Endothelial cell (in vitro differentiated cells): Measurements from ENCODE around the gene ATRNL1. TPM values are rescaled to one million over a fixed set of nuclear protein-coding genes. Genes with fewer than 3 reads are reported as not detected.
A peak's percentile ranks its signal among the peaks of the same experiment; 100 is the strongest.
"Not testable (repeated sequence)": the region's sequence is repeated elsewhere in the genome, so short reads cannot be mapped to it uniquely, and the experiment has no call there.

Experiments used
- DNase-seq: peaks from one replicate; pipeline ENCODE4 v3.0.0; 2021; ENCODE audit warnings: low spot score
- H3K27ac Mint-ChIP-seq: one replicate; pipeline ENCODE4 v1.8.0; 2021; ENCODE audit warnings: mixed read lengths, inconsistent platforms; ENCODE audit not compliant: unreplicated experiment
- H3K27me3 Mint-ChIP-seq: one replicate; pipeline ENCODE4 v1.8.0; 2021; ENCODE audit warnings: mild to moderate bottlenecking, moderate library complexity, mixed read lengths, inconsistent platforms; ENCODE audit not compliant: unreplicated experiment
- H3K36me3 Mint-ChIP-seq: one replicate; pipeline ENCODE4 v1.8.0; 2021; ENCODE audit warnings: mild to moderate bottlenecking, low read depth, mixed read lengths, inconsistent platforms; ENCODE audit not compliant: unreplicated experiment
- H3K4me1 Mint-ChIP-seq: one replicate; pipeline ENCODE4 v1.8.0; 2021; ENCODE audit warnings: mild to moderate bottlenecking, mixed read lengths, inconsistent platforms; ENCODE audit not compliant: unreplicated experiment
- H3K4me3 Mint-ChIP-seq: one replicate; pipeline ENCODE4 v1.8.0; 2021; ENCODE audit warnings: mild to moderate bottlenecking, mixed read lengths, inconsistent platforms; ENCODE audit not compliant: unreplicated experiment
- H3K9me3 Mint-ChIP-seq: one replicate; pipeline ENCODE4 v1.8.0; 2021; ENCODE audit warnings: mixed read lengths, inconsistent platforms; ENCODE audit not compliant: unreplicated experiment
- CTCF ChIP-seq: fragments of 200-600 bp; sonication (generic); IDR thresholded peaks from one replicate; pipeline ENCODE4 v1.5.0; 2021; ENCODE audit warnings: antibody characterized with exemption; ENCODE audit not compliant: unreplicated experiment
- total RNA-seq: library from RNA; stranded (reverse); fragmentation: NEBNext Ultra II Directional; extraction: Animal tissue kit (Norgen Biotek cat#: 25700); gene quantifications from one replicate; pipeline ENCODE4 v1.2.1, GENCODE V29; 2021; ENCODE audit not compliant: unreplicated experiment

ATRNL1 gene
- total RNA-seq, 1 donor from 2014 or later: 32.5 TPM

- Mint-ChIP-seq H3K27ac (peak overlapping the region; percentile 48), H3K9me3 (no peaks in the 10 kb centered on the region), H3K4me1 (peaks cover 20% of the 10 kb centered on the region), H3K4me3 (peak overlapping the region; percentile 93), H3K27me3 (peaks cover 13% of the 10 kb centered on the region), H3K36me3 (peaks cover 8% of the 10 kb centered on the region)
- no peak for TF ChIP-seq CTCF
- DNase-seq: no peak
These were observed 1.4 kb downstream of the ATRNL1 start for GRCh38 chr10:115094416-115095140.

GRCh38 chr10:115095758-115096157, 2.6 kb downstream of the ATRNL1 start:
- no peak for TF ChIP-seq CTCF
- H3K36me3 Mint-ChIP-seq: peaks cover 8% of the 10 kb centered on the region
- no peak for DNase-seq
- no peak overlapping the region for H3K27ac Mint-ChIP-seq
- H3K27me3 Mint-ChIP-seq: peaks cover 13% of the 10 kb centered on the region
- H3K9me3 Mint-ChIP-seq: no peaks in the 10 kb centered on the region
- H3K4me3 Mint-ChIP-seq: no peak overlapping the region
- peaks cover 20% of the 10 kb centered on the region for H3K4me1 Mint-ChIP-seq

GRCh38 chr10:115103700-115104099, 10.5 kb downstream of the ATRNL1 start:
- DNase-seq: no peak
- Mint-ChIP-seq H3K4me3 (no peak overlapping the region), H3K27ac (no peak overlapping the region), H3K36me3 (peaks cover 24% of the 10 kb centered on the region), H3K4me1 (no peaks in the 10 kb centered on the region), H3K9me3 (peaks cover 15% of the 10 kb centered on the region), H3K27me3 (peaks cover 4% of the 10 kb centered on the region)
- TF ChIP-seq CTCF: no peak

- H3K27ac Mint-ChIP-seq, DNase-seq, H3K27me3 Mint-ChIP-seq, H3K4me1 Mint-ChIP-seq: not testable (repeated sequence)
- peaks cover 15% of the 10 kb centered on the region for H3K9me3 Mint-ChIP-seq
- H3K36me3 Mint-ChIP-seq: peaks cover 24% of the 10 kb centered on the region
- H3K4me3 Mint-ChIP-seq: peak overlapping the region; percentile 21
These were observed 12.2 kb downstream of the ATRNL1 start for GRCh38 chr10:115105411-115105810.

- DNase-seq: no peak
- H3K4me3 Mint-ChIP-seq: no peak overlapping the region
- H3K27ac Mint-ChIP-seq: no peak overlapping the region
- peaks cover 4% of the 10 kb centered on the region for H3K27me3 Mint-ChIP-seq
- H3K36me3 Mint-ChIP-seq: peaks cover 24% of the 10 kb centered on the region
- no peak for TF ChIP-seq CTCF
- H3K9me3 Mint-ChIP-seq: peaks cover 15% of the 10 kb centered on the region
- H3K4me1 Mint-ChIP-seq: no peaks in the 10 kb centered on the region
These were observed 14.7 kb downstream of the ATRNL1 start for GRCh38 chr10:115107830-115108229.
